ENCODE data around the gene MNX1. TPM values are rescaled to one million over a fixed set of nuclear protein-coding genes. Genes with fewer than 3 reads are reported as not detected.

The MNX1 gene
- total RNA-seq, 4 donors from 2014 or later, result not detected

DNA sequence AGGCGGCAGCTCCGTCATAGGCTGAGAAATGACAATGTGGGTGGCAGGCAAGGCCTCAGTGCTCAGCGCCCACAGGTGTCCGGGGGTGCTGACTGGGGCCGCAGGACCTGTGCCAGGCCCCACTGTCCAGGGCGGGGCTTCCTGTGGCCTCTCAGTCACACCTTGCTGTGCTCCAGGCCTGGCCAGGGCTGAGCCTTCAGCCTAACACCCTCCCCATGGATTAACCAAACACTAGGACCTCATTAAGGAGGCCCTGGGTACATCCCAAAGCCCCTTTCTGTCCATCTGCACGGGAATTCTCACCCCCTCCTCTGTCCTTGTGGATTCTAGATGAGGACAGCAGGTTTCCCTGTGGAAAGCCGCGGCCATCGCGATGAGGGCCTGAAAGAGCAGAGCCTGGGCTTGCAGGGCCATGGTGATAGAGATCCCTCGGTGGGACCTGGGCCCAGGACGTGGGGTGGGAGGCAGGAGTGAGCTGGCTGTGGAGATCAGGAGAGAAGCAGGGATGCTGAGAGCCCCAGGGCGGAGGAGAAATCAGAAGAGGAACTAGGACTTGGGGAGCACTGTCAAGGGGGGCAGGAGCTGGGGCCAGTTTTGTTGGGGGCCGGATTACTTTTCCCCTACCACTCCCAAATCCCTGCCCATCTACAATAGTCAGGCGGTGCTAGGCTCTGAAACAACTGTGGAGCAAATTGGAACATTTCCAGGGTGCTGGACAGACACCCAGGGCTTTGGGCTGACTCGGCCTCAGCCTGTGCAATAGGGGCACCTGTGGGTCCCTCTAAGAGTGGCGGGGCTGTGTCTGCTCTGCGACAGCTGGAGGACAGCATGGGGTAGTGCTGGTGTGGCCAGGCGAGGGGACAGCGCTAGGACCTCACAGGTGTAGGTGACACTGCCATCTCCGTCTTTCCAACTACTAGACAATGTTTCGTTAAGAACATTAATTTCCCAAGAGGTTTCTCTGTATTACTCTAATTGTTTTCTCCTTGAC is 23.3 kb upstream of the MNX1 start:
- TF ChIP-seq POLR2AphosphoS5 (IDR thresholded peaks at IDR 0.05) (no peak), POLR2A (IDR thresholded peaks at IDR 0.05) (no peak), EP300 (IDR thresholded peaks at IDR 0.05) (no peak)
- TF ChIP-seq, protein P1, sequence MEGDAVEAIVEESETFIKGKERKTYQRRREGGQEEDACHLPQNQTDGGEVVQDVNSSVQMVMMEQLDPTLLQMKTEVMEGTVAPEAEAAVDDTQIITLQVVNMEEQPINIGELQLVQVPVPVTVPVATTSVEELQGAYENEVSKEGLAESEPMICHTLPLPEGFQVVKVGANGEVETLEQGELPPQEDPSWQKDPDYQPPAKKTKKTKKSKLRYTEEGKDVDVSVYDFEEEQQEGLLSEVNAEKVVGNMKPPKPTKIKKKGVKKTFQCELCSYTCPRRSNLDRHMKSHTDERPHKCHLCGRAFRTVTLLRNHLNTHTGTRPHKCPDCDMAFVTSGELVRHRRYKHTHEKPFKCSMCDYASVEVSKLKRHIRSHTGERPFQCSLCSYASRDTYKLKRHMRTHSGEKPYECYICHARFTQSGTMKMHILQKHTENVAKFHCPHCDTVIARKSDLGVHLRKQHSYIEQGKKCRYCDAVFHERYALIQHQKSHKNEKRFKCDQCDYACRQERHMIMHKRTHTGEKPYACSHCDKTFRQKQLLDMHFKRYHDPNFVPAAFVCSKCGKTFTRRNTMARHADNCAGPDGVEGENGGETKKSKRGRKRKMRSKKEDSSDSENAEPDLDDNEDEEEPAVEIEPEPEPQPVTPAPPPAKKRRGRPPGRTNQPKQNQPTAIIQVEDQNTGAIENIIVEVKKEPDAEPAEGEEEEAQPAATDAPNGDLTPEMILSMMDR (IDR thresholded peaks at IDR 0.05), result no peak
- no peak for ATAC-seq

GRCh38 chr7:157032644-157033482 is 22.4 kb upstream of the MNX1 start:
- Histone ChIP-seq H3K27ac (no peak overlapping the region), H3K4me3 (no peak overlapping the region), H3K9me3 (peaks cover 0 to 20% (median 0%) of the 10 kb centered on the region in 3 donors), H3K36me3 (no peaks in the 10 kb centered on the region), H3K27me3 (peaks cover 84% of the 10 kb centered on the region), H3K4me1 (no peaks in the 10 kb centered on the region)
- WGBS, 2 donors (ENCODE audit: low coverage in 1 of 2), result 47% methylated on average over 8 of the region's 25 CpGs; no CpG with 5 or more reads in 1 of the 2 donors
- no peak for ATAC-seq
- no peak for TF ChIP-seq POLR2AphosphoS5 (IDR thresholded peaks at IDR 0.05)
- TF ChIP-seq EP300 (IDR thresholded peaks at IDR 0.05), result no peak
- TF ChIP-seq, protein P1 (IDR thresholded peaks at IDR 0.05), result no peak
- TF ChIP-seq POLR2A (IDR thresholded peaks at IDR 0.05), result no peak

More for the DNA sequence above, 23.3 kb upstream of the MNX1 start:
- 60 to 75% methylated on average over 1 to 10 of the region's 23 CpGs for WGBS, 2 donors (ENCODE audit: low coverage in 1 of 2)
- Histone ChIP-seq H3K36me3 (no peaks in the 10 kb centered on the region), H3K27ac (no peak overlapping the region), H3K9me3 (peaks cover 0 to 20% (median 0%) of the 10 kb centered on the region in 3 donors), H3K4me3 (no peak overlapping the region), H3K27me3 (peaks cover 82% of the 10 kb centered on the region), H3K4me1 (no peaks in the 10 kb centered on the region)

GRCh38 chr7:157032128-157032527 is 21.7 kb upstream of the MNX1 start:
- Histone ChIP-seq H3K27ac (no peak overlapping the region), H3K27me3 (peaks cover 84% of the 10 kb centered on the region), H3K9me3 (peaks cover 0 to 19% (median 0%) of the 10 kb centered on the region in 3 donors), H3K4me1 (no peaks in the 10 kb centered on the region), H3K4me3 (no peak overlapping the region), H3K36me3 (no peaks in the 10 kb centered on the region)
- no peak for ATAC-seq
- no peak for TF ChIP-seq EP300 (IDR thresholded peaks at IDR 0.05)
- TF ChIP-seq, protein P1 (IDR thresholded peaks at IDR 0.05), result no peak
- no peak for TF ChIP-seq POLR2A (IDR thresholded peaks at IDR 0.05)
- no peak for TF ChIP-seq POLR2AphosphoS5 (IDR thresholded peaks at IDR 0.05)
- WGBS, 2 donors (ENCODE audit: low coverage in 1 of 2), result 57 to 58% methylated on average over 1 to 2 of the region's 4 CpGs

GRCh38 chr7:157028199-157028903 is 17.9 kb upstream of the MNX1 start:
- Histone ChIP-seq H3K4me1 (no peaks in the 10 kb centered on the region), H3K4me3 (no peak overlapping the region), H3K36me3 (no peaks in the 10 kb centered on the region), H3K27ac (no peak overlapping the region), H3K27me3 (peaks cover 95% of the 10 kb centered on the region), H3K9me3 (no peaks in the 10 kb centered on the region)
- TF ChIP-seq POLR2A (IDR thresholded peaks at IDR 0.05) (no peak), POLR2AphosphoS5 (IDR thresholded peaks at IDR 0.05) (no peak)
- WGBS, 2 donors (ENCODE audit: low coverage in 1 of 2), result 44 to 54% methylated on average over 14 to 15 of the region's 16 CpGs
- no peak for ATAC-seq
